OCI-LY3 (cell line): Measurements from ENCODE around the gene VPS4B.

Source experiments
- H2AFZ ChIP-seq: fragments of 200-600, 300-600 bp; shearing (Covaris generic); 2 replicates; pipeline ENCODE4 v1.6.0; 2014; ENCODE audit warnings: antibody characterized with exemption, low read depth, low read length
- H3K27ac ChIP-seq: fragments of 200-600, 300-600 bp; sonication (generic); 2 replicates; pipeline ENCODE4 v1.5.1; 2014; ENCODE audit warnings: mild to moderate bottlenecking, low read length, moderate library complexity, mixed read lengths
- H3K27me3 ChIP-seq: fragments of 200-600, 300-600 bp; sonication (generic); 2 replicates; pipeline ENCODE4 v1.6.1; 2014; ENCODE audit warnings: low read depth, low read length, mixed read lengths
- H3K36me3 ChIP-seq: fragments of 200-600, 300-600 bp; sonication (generic); replicated peaks from 2 replicates; pipeline ENCODE3; 2014; ENCODE audit warnings: low read depth, low read length, mixed read lengths
- H3K4me1 ChIP-seq: fragments of 300-600, 200-600 bp; sonication (generic); 2 replicates; pipeline ENCODE4 v1.6.1; 2014; ENCODE audit warnings: low read length, mixed read lengths
- H3K4me2 ChIP-seq: fragments of 200-600, 300-600 bp; sonication (generic); 2 replicates; pipeline ENCODE4 v1.6.1; 2014; ENCODE audit warnings: low read length, mixed read lengths
- H3K4me3 ChIP-seq: fragments of 300-600, 200-600 bp; sonication (generic); 2 replicates; pipeline ENCODE4 v1.5.1; 2014; ENCODE audit warnings: antibody characterized with exemption, mild to moderate bottlenecking, low read length, moderate library complexity
- H3K79me2 ChIP-seq: fragments of 300-600, 200-600 bp; shearing (Covaris generic); 2 replicates; pipeline ENCODE4 v1.6.1; 2014; ENCODE audit warnings: mild to moderate bottlenecking, low read length, mixed read lengths
- H3K9ac ChIP-seq: fragments of 300-600, 200-600 bp; shearing (Covaris generic); 2 replicates; pipeline ENCODE4 v1.6.0; 2014; ENCODE audit warnings: mild to moderate bottlenecking, low read length, moderate library complexity
- H3K9me3 ChIP-seq: fragments of 200-600, 300-600 bp; shearing (Covaris generic); 2 replicates; pipeline ENCODE4 v1.6.1; 2014; ENCODE audit warnings: low read length, mixed read lengths; ENCODE audit not compliant: insufficient read depth
- H4K20me1 ChIP-seq: fragments of 200-600, 300-600 bp; sonication (generic); 2 replicates; pipeline ENCODE4 v1.6.1; 2016; ENCODE audit warnings: low read length, mixed read lengths; ENCODE audit not compliant: insufficient read depth
- EZH2phosphoT487 ChIP-seq: fragments of 200-600 bp; shearing (Covaris generic); IDR thresholded peaks from 2 replicates; pipeline ENCODE4 v1.6.1; 2018; ENCODE audit warnings: antibody characterized with exemption, mixed run types, low read depth
- TF ChIP-seq, protein P1 (sequence below): fragments of 200-600, 300-600 bp; sonication (generic); IDR thresholded peaks from 2 replicates; pipeline ENCODE4 v1.5.1; 2014; ENCODE audit warnings: antibody characterized with exemption, low read length, low read depth

VPS4B gene

GRCh38 chr18:63433334-63433866 lies 11.1 kb upstream of the VPS4B start:
- Histone ChIP-seq H2AFZ (no peak overlapping the region), H3K4me2 (no peak overlapping the region), H3K4me1 (peaks cover 3% of the 10 kb centered on the region), H4K20me1 (no peaks in the 10 kb centered on the region), H3K79me2 (no peaks in the 10 kb centered on the region), H3K9me3 (no peaks in the 10 kb centered on the region), H3K27me3 (peaks cover 51% of the 10 kb centered on the region), H3K9ac (no peak overlapping the region), H3K27ac (no peak overlapping the region), H3K4me3 (no peak overlapping the region), H3K36me3 (no peaks in the 10 kb centered on the region)
- TF ChIP-seq EZH2phosphoT487, result no peak
- TF ChIP-seq, protein P1, sequence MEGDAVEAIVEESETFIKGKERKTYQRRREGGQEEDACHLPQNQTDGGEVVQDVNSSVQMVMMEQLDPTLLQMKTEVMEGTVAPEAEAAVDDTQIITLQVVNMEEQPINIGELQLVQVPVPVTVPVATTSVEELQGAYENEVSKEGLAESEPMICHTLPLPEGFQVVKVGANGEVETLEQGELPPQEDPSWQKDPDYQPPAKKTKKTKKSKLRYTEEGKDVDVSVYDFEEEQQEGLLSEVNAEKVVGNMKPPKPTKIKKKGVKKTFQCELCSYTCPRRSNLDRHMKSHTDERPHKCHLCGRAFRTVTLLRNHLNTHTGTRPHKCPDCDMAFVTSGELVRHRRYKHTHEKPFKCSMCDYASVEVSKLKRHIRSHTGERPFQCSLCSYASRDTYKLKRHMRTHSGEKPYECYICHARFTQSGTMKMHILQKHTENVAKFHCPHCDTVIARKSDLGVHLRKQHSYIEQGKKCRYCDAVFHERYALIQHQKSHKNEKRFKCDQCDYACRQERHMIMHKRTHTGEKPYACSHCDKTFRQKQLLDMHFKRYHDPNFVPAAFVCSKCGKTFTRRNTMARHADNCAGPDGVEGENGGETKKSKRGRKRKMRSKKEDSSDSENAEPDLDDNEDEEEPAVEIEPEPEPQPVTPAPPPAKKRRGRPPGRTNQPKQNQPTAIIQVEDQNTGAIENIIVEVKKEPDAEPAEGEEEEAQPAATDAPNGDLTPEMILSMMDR, result no peak

GRCh38 chr18:63431180-63431579 lies 8.9 kb upstream of the VPS4B start:
- Histone ChIP-seq H3K9me3 (no peaks in the 10 kb centered on the region), H3K4me2 (no peak overlapping the region), H4K20me1 (no peaks in the 10 kb centered on the region), H3K4me1 (peaks cover 2% of the 10 kb centered on the region; the same call in 1 of the 2 replicates), H3K27me3 (peaks cover 48% of the 10 kb centered on the region), H3K36me3 (no peaks in the 10 kb centered on the region), H3K27ac (no peak overlapping the region), H3K9ac (no peak overlapping the region), H2AFZ (no peak overlapping the region), H3K4me3 (no peak overlapping the region), H3K79me2 (no peaks in the 10 kb centered on the region)
- no peak for TF ChIP-seq EZH2phosphoT487
- TF ChIP-seq, protein P1, result no peak

GRCh38 chr18:63430526-63430925 lies 8.2 kb upstream of the VPS4B start:
- Histone ChIP-seq H4K20me1 (no peaks in the 10 kb centered on the region), H2AFZ (no peak overlapping the region), H3K36me3 (no peaks in the 10 kb centered on the region), H3K27me3 (peaks cover 47% of the 10 kb centered on the region), H3K9me3 (no peaks in the 10 kb centered on the region), H3K4me1 (peaks cover 2% of the 10 kb centered on the region; the same call in 1 of the 2 replicates), H3K79me2 (no peaks in the 10 kb centered on the region), H3K4me2 (no peak overlapping the region), H3K9ac (no peak overlapping the region), H3K4me3 (no peak overlapping the region), H3K27ac (no peak overlapping the region)
- TF ChIP-seq EZH2phosphoT487, result no peak
- TF ChIP-seq, protein P1, result no peak

GRCh38 chr18:63427558-63427957 lies 5.3 kb upstream of the VPS4B start:
- no peak overlapping the region for H3K27ac ChIP-seq
- no peaks in the 10 kb centered on the region for H3K36me3 ChIP-seq
- no peak for TF ChIP-seq EZH2phosphoT487
- TF ChIP-seq, protein P1, result no peak
- H3K4me2 ChIP-seq, result no peak overlapping the region
- peak overlapping the region; percentile 85 for H2AFZ ChIP-seq
- peaks cover 9% of the 10 kb centered on the region for H3K4me1 ChIP-seq
- H3K9me3 ChIP-seq, result no peaks in the 10 kb centered on the region
- peaks cover 27% of the 10 kb centered on the region for H3K27me3 ChIP-seq
- H3K9ac ChIP-seq, result no peak overlapping the region
- peaks cover 4% of the 10 kb centered on the region; the same call in 1 of the 2 replicates for H3K79me2 ChIP-seq
- no peaks in the 10 kb centered on the region for H4K20me1 ChIP-seq
- no peak overlapping the region for H3K4me3 ChIP-seq
